GM19463 (cell line): ENCODE results near the gene ADCK1.
"Not testable (repeated sequence)": the region's sequence is repeated elsewhere in the genome, so short reads cannot be mapped to it uniquely, and the experiment has no call there.

Experiments used
- ATAC-seq: cut with Tn5 transposase; IDR thresholded peaks from one replicate; pipeline ENCODE4 v1.9.1; 2021; ENCODE audit warnings: mild to moderate bottlenecking, moderate library complexity; ENCODE audit not compliant: unreplicated experiment

ADCK1 gene

GRCh38 chr14:77926942-77927341 is 127.0 kb downstream of the ADCK1 start:
- no peak for ATAC-seq

GRCh38 chr14:77931441-77931840 is 131.5 kb downstream of the ADCK1 start:
- ATAC-seq, result no peak

GRCh38 chr14:77936138-77936639 is 136.3 kb downstream of the ADCK1 start:
- no peak for ATAC-seq

- no peak for ATAC-seq
Measured at GRCh38 chr14:77947372-77947771, 147.5 kb downstream of the ADCK1 start.

GRCh38 chr14:77950371-77951063 is 150.6 kb downstream of the ADCK1 start:
- ATAC-seq, result no peak

- no peak for ATAC-seq
Measured at GRCh38 chr14:77955816-77956484, 156.0 kb downstream of the ADCK1 start.

- ATAC-seq, result not testable (repeated sequence)
Measured at GRCh38 chr14:77959686-77960085, 159.8 kb downstream of the ADCK1 start.

- no peak for ATAC-seq
Measured at GRCh38 chr14:77961847-77962580, 162.1 kb downstream of the ADCK1 start.

GRCh38 chr14:77962731-77963520 is 163.0 kb downstream of the ADCK1 start:
- ATAC-seq, result no peak

- ATAC-seq, result no peak
Measured at GRCh38 chr14:77964586-77964985, 164.7 kb downstream of the ADCK1 start.

- no peak for ATAC-seq
Measured at GRCh38 chr14:77965050-77965449, 165.1 kb downstream of the ADCK1 start.

- peak; percentile 91 for ATAC-seq
Measured at GRCh38 chr14:77965919-77966435, 166.1 kb downstream of the ADCK1 start.

GRCh38 chr14:77967110-77967509 is 167.2 kb downstream of the ADCK1 start:
- ATAC-seq, result no peak

GRCh38 chr14:77970646-77971045 is 170.7 kb downstream of the ADCK1 start:
- ATAC-seq, result no peak

GRCh38 chr14:77973246-77973645 is 173.3 kb downstream of the ADCK1 start:
- no peak for ATAC-seq

GRCh38 chr14:77976591-77976990 is 176.7 kb downstream of the ADCK1 start:
- no peak for ATAC-seq

GRCh38 chr14:77979171-77979570 is 179.3 kb downstream of the ADCK1 start:
- ATAC-seq, result no peak

- ATAC-seq, result no peak
Measured at GRCh38 chr14:77979666-77980351, 179.9 kb downstream of the ADCK1 start.

- no peak for ATAC-seq
Measured at GRCh38 chr14:77980475-77981321, 180.8 kb downstream of the ADCK1 start.
